Measurements from ENCODE around the gene NABP1.

Gene NABP1

GRCh38 chr2:191649519-191649918 lies 28.4 kb upstream of the NABP1 start:
- no peak for DNase-seq (ENCODE audit: low read depth)

- DNase-seq (ENCODE audit: low read depth): no peak
These were observed 26.8 kb upstream of the NABP1 start for GRCh38 chr2:191650896-191651773.

GRCh38 chr2:191653667-191654391 lies 24.1 kb upstream of the NABP1 start:
- no peak for DNase-seq (ENCODE audit: low read depth)

GRCh38 chr2:191656391-191656790 lies 21.5 kb upstream of the NABP1 start:
- no peak for DNase-seq (ENCODE audit: low read depth)

GRCh38 chr2:191656792-191657191 lies 21.1 kb upstream of the NABP1 start:
- no peak for DNase-seq (ENCODE audit: low read depth)

- DNase-seq (ENCODE audit: low read depth): no peak
These were observed 20.0 kb upstream of the NABP1 start for GRCh38 chr2:191657977-191658376.

- no peak for DNase-seq (ENCODE audit: low read depth)
These were observed 18.7 kb upstream of the NABP1 start for GRCh38 chr2:191659198-191659597.

- DNase-seq (ENCODE audit: low read depth): no peak
These were observed 17.4 kb upstream of the NABP1 start for GRCh38 chr2:191660575-191660974.

GRCh38 chr2:191661097-191661924 lies 16.6 kb upstream of the NABP1 start:
- DNase-seq (ENCODE audit: low read depth): no peak

- no peak for DNase-seq (ENCODE audit: low read depth)
These were observed 12.9 kb upstream of the NABP1 start for GRCh38 chr2:191664823-191665677.

- no peak for DNase-seq (ENCODE audit: low read depth)
These were observed 11.7 kb upstream of the NABP1 start for GRCh38 chr2:191666226-191666625.

GRCh38 chr2:191666732-191667131 lies 11.2 kb upstream of the NABP1 start:
- DNase-seq (ENCODE audit: low read depth): no peak

- no peak for DNase-seq (ENCODE audit: low read depth)
These were observed 7.9 kb upstream of the NABP1 start for GRCh38 chr2:191670076-191670475.

- DNase-seq (ENCODE audit: low read depth): no peak
These were observed 7.1 kb upstream of the NABP1 start for GRCh38 chr2:191670787-191671186.

- no peak for DNase-seq (ENCODE audit: low read depth)
These were observed 1.9 kb upstream of the NABP1 start for GRCh38 chr2:191675807-191676721.

- no peak for DNase-seq (ENCODE audit: low read depth)
These were observed 918 bp upstream of the NABP1 start for GRCh38 chr2:191676790-191677645.

GRCh38 chr2:191678437-191679100 lies 633 bp downstream of the NABP1 start:
- peak; percentile 43 for DNase-seq (ENCODE audit: low read depth)

- DNase-seq (ENCODE audit: low read depth): no peak
These were observed 2.1 kb downstream of the NABP1 start for GRCh38 chr2:191679818-191680600.

Data from stimulated activated CD8-positive, alpha-beta memory T cell treated with anti-CD3 and anti-CD28 coated beads, Interleukin-15, amount 100 ng/mL, for 24 hours (primary cell).